ENCODE measurements around the gene PI4KB.

PI4KB gene

DNA sequence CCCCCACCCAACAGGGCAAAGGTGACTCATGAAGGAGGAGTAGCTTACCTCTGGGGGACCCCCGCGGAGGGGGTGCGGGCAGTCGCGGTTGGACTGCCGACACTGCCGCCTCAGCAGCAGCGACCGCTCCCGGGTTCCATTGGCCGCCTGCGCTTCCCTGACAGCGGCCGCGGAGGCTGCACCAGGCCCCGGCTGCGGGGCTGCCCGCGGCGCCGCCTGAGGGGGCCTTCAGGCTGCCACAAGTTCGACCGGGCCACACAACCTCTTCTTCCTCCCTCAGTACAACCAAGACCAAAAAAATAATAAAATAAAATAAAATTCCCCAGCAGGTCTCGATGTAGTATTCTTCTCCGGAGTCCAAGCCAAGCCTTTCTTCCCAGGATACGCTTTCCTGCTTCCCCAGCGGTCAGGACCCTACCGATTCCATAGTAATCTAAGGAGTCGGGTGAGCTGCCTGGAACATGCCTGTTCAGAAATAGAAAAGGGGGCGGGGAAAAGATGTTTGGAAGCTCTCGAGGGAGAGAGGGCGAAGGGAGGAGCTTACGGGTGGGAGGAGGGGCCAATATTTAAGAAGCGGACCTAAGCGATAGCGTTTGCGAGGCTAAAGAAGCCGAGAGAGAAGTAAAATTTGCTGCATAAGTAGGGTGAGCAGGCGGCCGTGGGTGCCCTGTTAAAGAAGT lies at the start of gene PI4KB:
PI4KB (minus strand) TSS at position 194 of the 680 bp plus-strand sequence. CDS start 10,935 bp downstream, outside the sequence.
- H3K4me3 Mint-ChIP-seq = peak within 1 kb of the TSS; percentile 96
- H3K27me3 Mint-ChIP-seq = no peaks in the 10 kb centered on the region
- peaks cover 28% of the 10 kb centered on the region for H3K4me1 Mint-ChIP-seq
- peak within 1 kb of the TSS; percentile 99 for H3K27ac Mint-ChIP-seq
- ATAC-seq (ENCODE audit: low read depth) (peak; percentile 85), DNase-seq (ENCODE audit: low spot score in 2 of 2) (peak; percentile 76 to 95)
- peaks cover 18% of the 10 kb centered on the region for H3K36me3 Mint-ChIP-seq
- H3K9me3 Mint-ChIP-seq = no peaks in the 10 kb centered on the region

- H3K9me3 Mint-ChIP-seq = no peaks in the 10 kb centered on the region
- H3K4me3 Mint-ChIP-seq = no peak overlapping the region
- H3K4me1 Mint-ChIP-seq = no peaks in the 10 kb centered on the region
- DNase-seq (ENCODE audit: low spot score in 2 of 2) (no peak), ATAC-seq (ENCODE audit: low read depth) (no peak)
- no peaks in the 10 kb centered on the region for H3K36me3 Mint-ChIP-seq
- no peak overlapping the region for H3K27ac Mint-ChIP-seq
- no peaks in the 10 kb centered on the region for H3K27me3 Mint-ChIP-seq
Measured at GRCh38 chr1:151373196-151373595, 46.0 kb upstream of the PI4KB start.

GRCh38 chr1:151372058-151372934 lies 45.1 kb upstream of the PI4KB start, which contains the start of gene SELENBP1:
TSS of gene SELENBP1 (minus strand) at chr1:151372705. CDS start at chr1:151372641, 64 bp downstream.
- H3K27me3 Mint-ChIP-seq = no peaks in the 10 kb centered on the region
- no peaks in the 10 kb centered on the region for H3K36me3 Mint-ChIP-seq
- no peaks in the 10 kb centered on the region for H3K9me3 Mint-ChIP-seq
- H3K4me3 Mint-ChIP-seq = no peak within 1 kb of the TSS
- no peak within 1 kb of the TSS for H3K27ac Mint-ChIP-seq
- ATAC-seq (ENCODE audit: low read depth) (no peak), DNase-seq (ENCODE audit: low spot score in 2 of 2) (no peak)
- H3K4me1 Mint-ChIP-seq = no peaks in the 10 kb centered on the region

DNA sequence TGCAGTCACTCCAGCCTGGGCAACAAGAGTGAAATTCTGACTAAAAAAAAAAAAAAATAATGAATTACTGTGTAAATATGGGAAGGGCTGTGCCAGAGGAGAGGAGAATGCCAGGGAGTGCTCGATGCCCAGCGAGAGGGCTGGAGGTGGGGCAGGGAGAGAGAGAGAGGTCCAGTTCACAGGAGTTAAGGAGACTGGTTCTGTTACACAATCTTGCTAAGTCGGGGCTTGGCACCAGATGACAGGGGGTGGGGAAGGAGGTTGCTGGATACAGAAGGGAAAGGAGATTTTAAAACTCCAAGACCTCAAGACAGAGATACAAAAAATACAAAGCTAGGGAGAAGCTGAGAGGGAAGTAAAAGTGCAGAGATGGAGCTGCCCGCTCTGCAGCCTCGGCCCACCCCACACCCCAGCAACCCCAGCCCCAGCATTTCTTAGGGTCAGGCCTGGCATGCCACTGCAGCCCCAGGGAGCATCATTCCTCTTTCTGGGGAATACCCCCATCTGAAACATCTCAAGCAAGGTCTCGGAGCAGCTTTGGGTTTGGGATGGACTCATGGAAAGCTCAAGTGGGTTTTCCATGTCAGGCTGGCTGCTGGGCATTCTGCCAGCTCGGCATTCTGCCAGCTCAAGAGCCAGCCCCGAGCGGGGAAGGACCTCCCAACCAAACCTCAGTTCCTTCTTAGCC lies 44.3 kb upstream of the PI4KB start:
- Mint-ChIP-seq H3K4me1 (no peaks in the 10 kb centered on the region), H3K9me3 (no peaks in the 10 kb centered on the region), H3K4me3 (no peak overlapping the region), H3K27me3 (no peaks in the 10 kb centered on the region), H3K27ac (no peak overlapping the region), H3K36me3 (no peaks in the 10 kb centered on the region)
- DNase-seq (ENCODE audit: low spot score in 2 of 2) = no peak
- ATAC-seq (ENCODE audit: low read depth) = no peak

- Mint-ChIP-seq H3K9me3 (no peaks in the 10 kb centered on the region), H3K36me3 (no peaks in the 10 kb centered on the region), H3K4me3 (no peak overlapping the region), H3K27me3 (no peaks in the 10 kb centered on the region), H3K4me1 (no peaks in the 10 kb centered on the region), H3K27ac (no peak overlapping the region)
- ATAC-seq (ENCODE audit: low read depth) (no peak), DNase-seq (ENCODE audit: low spot score in 2 of 2) (no peak)
Measured at GRCh38 chr1:151370211-151370911, 43.1 kb upstream of the PI4KB start.

- DNase-seq (ENCODE audit: low spot score in 2 of 2) = no peak
- Mint-ChIP-seq H3K4me1 (no peaks in the 10 kb centered on the region), H3K9me3 (no peaks in the 10 kb centered on the region), H3K27me3 (no peaks in the 10 kb centered on the region), H3K27ac (no peak overlapping the region), H3K36me3 (no peaks in the 10 kb centered on the region), H3K4me3 (no peak overlapping the region)
- no peak for ATAC-seq (ENCODE audit: low read depth)
Measured at GRCh38 chr1:151369621-151370048, 42.4 kb upstream of the PI4KB start.

- Mint-ChIP-seq H3K36me3 (no peaks in the 10 kb centered on the region), H3K27me3 (no peaks in the 10 kb centered on the region), H3K9me3 (no peaks in the 10 kb centered on the region), H3K4me1 (no peaks in the 10 kb centered on the region), H3K27ac (no peak overlapping the region), H3K4me3 (no peak overlapping the region)
- no peak for DNase-seq (ENCODE audit: low spot score in 2 of 2)
- ATAC-seq (ENCODE audit: low read depth) = no peak
Measured at GRCh38 chr1:151369302-151369610, 42.0 kb upstream of the PI4KB start.

DNA sequence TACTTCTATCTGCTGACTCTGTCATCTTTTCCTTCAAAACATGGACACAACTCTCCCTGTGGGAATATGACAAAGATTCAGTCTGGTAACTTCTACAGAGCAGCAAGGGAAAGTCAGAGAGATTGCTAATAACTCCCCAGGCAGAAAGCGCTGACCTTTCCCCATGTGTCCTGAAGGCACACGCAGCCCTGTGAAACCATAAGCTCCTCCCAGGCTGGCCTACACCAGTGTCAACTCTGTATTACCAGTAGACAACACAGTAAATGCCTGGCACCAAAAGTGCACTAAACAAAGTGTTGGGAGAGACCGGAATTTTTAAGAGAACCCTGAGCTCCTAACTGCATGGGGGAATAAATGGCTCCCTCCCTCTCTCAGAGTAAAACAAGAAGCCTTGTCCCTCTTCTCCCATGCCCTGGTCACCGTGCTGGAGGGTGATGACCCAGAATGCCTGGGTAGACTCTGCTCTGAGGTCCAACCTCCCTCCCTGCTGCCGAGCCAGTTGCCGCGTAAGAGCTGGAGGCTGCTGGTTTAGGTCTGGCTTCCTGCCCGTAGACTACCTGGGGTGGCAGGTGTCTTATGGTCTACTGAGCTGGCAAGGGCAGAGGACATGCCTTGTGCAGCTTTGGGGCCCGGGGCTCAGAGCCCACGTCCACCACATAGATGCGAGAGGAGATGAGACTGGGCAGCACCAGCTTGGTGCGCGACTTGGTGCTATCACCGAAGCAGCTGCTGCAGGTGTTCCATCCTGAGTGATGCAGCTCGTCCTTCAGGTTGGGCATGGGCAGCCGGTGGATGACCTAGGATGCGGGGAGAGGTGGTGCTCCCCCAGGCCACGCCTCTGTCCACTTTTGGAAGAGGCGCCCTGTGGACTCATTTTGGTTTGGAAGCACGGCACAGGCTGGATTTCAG lies 41.4 kb upstream of the PI4KB start:
- Mint-ChIP-seq H3K9me3 (no peaks in the 10 kb centered on the region), H3K36me3 (no peaks in the 10 kb centered on the region), H3K4me3 (no peak overlapping the region), H3K27me3 (no peaks in the 10 kb centered on the region), H3K27ac (no peak overlapping the region), H3K4me1 (no peaks in the 10 kb centered on the region)
- ATAC-seq (ENCODE audit: low read depth) (no peak), DNase-seq (ENCODE audit: low spot score in 2 of 2) (no peak)

DNA sequence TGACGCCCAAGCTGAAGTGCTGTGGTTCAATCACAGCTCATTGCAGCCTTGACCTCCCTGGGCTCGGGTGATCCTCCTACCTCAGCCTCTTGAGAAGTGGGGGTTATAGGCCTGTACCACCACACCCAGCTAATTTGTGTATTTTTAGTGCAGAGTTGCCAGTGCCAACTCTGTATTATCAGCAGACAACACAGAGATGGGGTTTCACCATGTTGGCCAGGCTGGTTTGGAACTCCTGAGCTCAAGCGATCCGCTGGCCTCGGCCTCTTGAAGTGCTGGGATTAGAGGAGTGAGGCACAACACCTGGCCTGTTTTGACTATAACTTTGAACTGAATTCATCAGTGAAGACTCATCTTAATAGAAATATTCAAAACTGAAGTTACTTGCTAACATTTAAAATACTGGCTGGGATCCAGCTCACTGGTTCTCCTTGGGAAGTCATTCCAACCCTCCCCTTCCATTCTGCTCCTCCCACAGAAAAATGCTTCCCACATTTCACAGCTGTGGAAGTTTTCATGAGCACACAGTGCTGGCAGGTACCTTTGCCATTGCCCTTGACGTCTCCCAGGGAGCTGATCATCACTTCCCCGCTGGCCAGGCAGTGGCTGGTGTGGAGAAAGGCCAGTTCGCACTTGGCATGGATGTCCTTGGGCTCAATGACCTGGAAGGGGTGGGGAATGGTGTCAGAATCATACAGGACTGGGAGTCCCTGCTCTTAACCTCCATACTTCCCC lies 40.6 kb upstream of the PI4KB start:
- H3K4me3 Mint-ChIP-seq = no peak overlapping the region

DNA sequence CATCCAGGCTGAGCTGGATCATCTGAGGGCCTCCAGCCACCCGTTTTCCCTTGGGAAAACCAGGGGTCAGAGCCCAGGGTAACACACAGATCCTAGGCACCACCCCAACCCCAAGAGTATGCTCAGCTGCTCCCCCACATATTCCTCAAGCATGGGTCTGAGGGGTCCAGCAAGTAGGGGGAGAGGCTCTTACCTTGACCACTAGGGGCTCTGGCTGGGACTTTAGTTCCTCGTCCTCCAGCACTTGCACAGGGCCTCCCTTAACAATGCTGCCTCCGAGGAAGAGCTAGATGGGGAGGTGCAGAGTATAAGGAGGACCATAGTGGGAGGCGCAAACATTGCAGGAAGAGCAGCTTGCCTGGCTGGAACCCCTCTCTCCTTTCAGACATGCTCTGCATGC lies 37.8 kb upstream of the PI4KB start:
- H3K27ac Mint-ChIP-seq = no peak overlapping the region
- H3K36me3 Mint-ChIP-seq = peaks cover 3% of the 10 kb centered on the region
- DNase-seq (ENCODE audit: low spot score in 2 of 2) = no peak
- H3K4me1 Mint-ChIP-seq = no peaks in the 10 kb centered on the region
- ATAC-seq (ENCODE audit: low read depth) = no peak
- H3K9me3 Mint-ChIP-seq = peaks cover 3% of the 10 kb centered on the region
- no peak overlapping the region for H3K4me3 Mint-ChIP-seq
- H3K27me3 Mint-ChIP-seq = no peaks in the 10 kb centered on the region

More for the DNA sequence above, 40.6 kb upstream of the PI4KB start:
- no peaks in the 10 kb centered on the region for H3K4me1 Mint-ChIP-seq
- H3K36me3 Mint-ChIP-seq = no peaks in the 10 kb centered on the region
- H3K27ac Mint-ChIP-seq = no peak overlapping the region
- no peak for DNase-seq (ENCODE audit: low spot score in 2 of 2)
- no peaks in the 10 kb centered on the region for H3K27me3 Mint-ChIP-seq
- H3K9me3 Mint-ChIP-seq = no peaks in the 10 kb centered on the region
- no peak for ATAC-seq (ENCODE audit: low read depth)

DNA sequence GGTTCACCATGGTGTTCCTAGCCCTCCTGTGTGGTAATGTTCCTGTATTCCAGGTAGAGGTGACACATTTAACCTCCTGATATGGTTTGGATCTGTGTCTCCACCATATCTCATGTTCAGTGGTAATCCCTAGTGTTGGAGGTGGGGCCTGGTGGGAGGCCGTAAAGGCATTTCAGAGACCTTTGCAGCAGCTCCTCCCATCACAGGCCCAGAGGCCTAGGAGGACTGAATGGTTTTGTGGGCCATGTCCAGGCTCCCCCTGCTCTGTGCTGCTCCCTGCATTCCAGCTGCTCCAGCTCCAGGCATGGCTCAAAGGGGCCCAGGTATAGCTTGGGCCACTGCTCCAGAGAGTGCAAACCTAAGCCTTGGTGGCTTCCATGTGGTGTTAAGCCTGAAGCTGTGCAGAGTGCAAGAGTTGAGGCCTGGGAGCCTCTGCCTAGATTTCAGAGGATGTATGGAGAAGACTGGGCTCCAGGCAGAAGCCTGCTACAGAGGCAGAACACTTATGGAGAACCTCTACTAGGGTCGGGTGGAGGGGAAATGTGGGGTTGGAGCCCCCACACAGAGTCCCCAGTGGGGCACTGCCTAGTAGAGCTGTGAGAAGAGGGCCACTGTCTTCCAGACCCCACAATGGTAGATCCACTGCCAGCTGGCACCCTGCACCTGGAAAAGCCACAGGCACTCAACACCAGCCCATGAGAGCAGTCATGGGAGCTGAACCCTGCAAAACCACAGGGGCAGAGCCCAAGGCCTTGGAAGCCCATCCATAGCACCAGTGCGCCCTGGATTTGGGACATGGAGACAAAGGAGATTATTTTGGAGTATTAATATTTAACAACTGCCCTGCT lies 35.3 kb upstream of the PI4KB start:
- Mint-ChIP-seq H3K27me3 (no peaks in the 10 kb centered on the region), H3K36me3 (peaks cover 3% of the 10 kb centered on the region), H3K27ac (no peak overlapping the region), H3K4me1 (no peaks in the 10 kb centered on the region), H3K9me3 (peaks cover 3% of the 10 kb centered on the region), H3K4me3 (no peak overlapping the region)
- no peak for DNase-seq (ENCODE audit: low spot score in 2 of 2)
- no peak for ATAC-seq (ENCODE audit: low read depth)

GRCh38 chr1:151361883-151362282 lies 34.7 kb upstream of the PI4KB start:
- ATAC-seq (ENCODE audit: low read depth) (no peak), DNase-seq (ENCODE audit: low spot score in 2 of 2) (no peak)
- Mint-ChIP-seq H3K36me3 (peaks cover 3% of the 10 kb centered on the region), H3K4me3 (no peak overlapping the region), H3K27me3 (no peaks in the 10 kb centered on the region), H3K4me1 (no peaks in the 10 kb centered on the region), H3K9me3 (peaks cover 3% of the 10 kb centered on the region), H3K27ac (no peak overlapping the region)

Data from memory B cell (primary cell).